A549 treated with dexamethasone at 1 μM for 4 hours (cell line): ENCODE data around the gene FYB2. TPM values are rescaled to one million over a fixed set of nuclear protein-coding genes. Genes with fewer than 3 reads are reported as not detected.

ENCODE experiments used
- total RNA-seq: library from RNA; stranded (reverse); fragments of 200-300 nt; extraction: Qiagen RNA extraction; gene quantifications from 5 replicates; pipeline ENCODE4 v1.2.3, GENCODE V29; 2022

Gene FYB2, protein sequence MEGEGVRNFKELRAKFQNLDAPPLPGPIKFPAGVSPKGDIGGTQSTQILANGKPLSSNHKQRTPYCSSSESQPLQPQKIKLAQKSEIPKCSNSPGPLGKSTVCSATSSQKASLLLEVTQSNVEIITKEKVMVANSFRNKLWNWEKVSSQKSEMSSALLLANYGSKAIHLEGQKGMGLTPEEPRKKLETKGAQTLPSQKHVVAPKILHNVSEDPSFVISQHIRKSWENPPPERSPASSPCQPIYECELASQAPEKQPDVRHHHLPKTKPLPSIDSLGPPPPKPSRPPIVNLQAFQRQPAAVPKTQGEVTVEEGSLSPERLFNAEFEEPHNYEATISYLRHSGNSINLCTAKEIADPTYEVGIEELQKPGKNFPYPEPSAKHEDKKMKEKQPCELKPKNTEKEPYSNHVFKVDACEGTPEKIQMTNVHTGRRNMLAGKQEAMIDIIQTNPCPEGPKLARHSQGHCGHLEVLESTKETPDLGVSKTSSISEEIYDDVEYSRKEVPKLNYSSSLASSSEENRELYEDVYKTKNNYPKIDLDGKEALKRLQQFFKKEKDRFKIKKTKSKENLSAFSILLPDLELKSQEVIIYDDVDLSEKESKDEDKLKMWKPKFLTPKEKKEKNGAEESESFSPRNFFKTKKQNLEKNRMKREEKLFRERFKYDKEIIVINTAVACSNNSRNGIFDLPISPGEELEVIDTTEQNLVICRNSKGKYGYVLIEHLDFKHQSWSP
- total RNA-seq: not detected in 5 replicates

GRCh38 chr1:56819387-56819899 lies at the start of gene FYB2:
TSS of gene FYB2 (minus strand) at chr1:56819404. CDS start at chr1:56819290, 114 bp downstream.

DNA sequence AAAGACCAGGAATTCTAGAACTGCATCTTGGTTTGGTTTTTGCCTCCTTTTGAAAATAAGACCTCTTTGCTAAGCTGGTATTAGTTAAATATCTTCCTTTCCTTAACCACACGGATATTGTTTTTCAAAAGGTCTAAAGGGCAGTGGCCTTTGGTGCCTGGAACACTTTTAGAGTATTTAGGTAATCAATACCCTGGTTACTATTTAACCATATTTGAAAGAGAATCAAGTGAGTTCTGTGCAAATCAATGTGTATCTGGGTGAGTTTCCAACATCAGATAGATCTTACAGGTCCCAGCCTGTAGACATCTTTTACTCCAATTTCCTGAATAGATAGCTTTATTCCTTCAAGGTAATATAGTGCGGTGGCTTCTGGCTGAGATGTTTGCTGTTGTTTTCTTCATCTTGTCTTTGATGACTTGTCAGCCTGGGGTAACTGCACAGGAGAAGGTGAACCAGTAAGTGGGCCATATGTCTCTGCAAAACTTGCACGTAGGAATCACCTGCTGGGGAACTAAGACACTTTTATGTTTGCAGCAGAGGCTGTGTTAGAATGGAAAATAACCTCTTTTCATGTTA lies 35.4 kb upstream of the FYB2 start, which contains the start of gene C8A:
TSS of gene C8A (plus strand) at position 277 of the 579 bp plus-strand sequence. CDS start at position 382, 105 bp downstream.

Other genes with a start within 250 kb of the FYB2 start
- gene PLPP3, start 239.8 kb downstream of the FYB2 start, total RNA-seq: 19.7 to 26.2 TPM (median 22.9 TPM) in 5 replicates
- gene PRKAA2, start 174.1 kb downstream of the FYB2 start, total RNA-seq: 1.5 to 2.4 TPM (median 1.9 TPM) in 5 replicates
- not detected in 5 replicates for gene C8A, start 35.4 kb upstream of the FYB2 start, total RNA-seq
- not detected in 5 replicates for gene C8B, start 146.6 kb upstream of the FYB2 start, total RNA-seq